Stimulated activated CD4-positive, alpha-beta T cell treated with anti-CD3 and anti-CD28 coated beads, Interleukin-4, amount 100 ng/mL, for 48 hours (primary cell): ENCODE measurements around the gene NLK.

Source experiments
- DNase-seq, 2 donors: peaks; one replicate each; pipeline ENCODE4 v3.0.0-alpha.2; 2020; ENCODE audit warnings: low read depth in 2 of 2

Gene NLK

DNA sequence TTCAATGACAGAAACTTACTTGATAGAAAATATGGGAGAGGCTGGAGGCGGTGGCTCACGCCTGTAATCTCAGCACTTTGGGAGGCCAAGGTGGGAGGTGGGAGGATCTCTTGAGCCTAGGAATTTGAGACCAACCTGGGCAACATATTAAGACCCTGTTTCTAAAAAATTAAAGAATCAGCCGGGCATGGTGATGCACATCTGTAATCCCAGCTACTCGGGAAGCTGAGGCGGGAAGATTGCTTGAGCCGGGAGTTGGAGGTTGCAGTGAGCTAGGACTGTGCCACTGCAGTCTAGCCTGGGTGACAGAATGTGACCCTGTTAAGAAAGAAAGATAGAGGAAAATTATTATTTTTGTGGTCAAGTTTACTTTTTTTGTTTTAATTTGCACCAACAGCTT lies 2.1 kb upstream of the NLK start:
- no peak for DNase-seq

- DNase-seq, result peak; percentile 98 to 100
Measured at GRCh38 chr17:28041068-28041843, 1.2 kb upstream of the NLK start.

GRCh38 chr17:28041844-28042656 lies 427 bp upstream of the NLK start:
- DNase-seq, result no peak

- no peak for DNase-seq
Measured at GRCh38 chr17:28042721-28043291, 329 bp downstream of the NLK start.

DNA sequence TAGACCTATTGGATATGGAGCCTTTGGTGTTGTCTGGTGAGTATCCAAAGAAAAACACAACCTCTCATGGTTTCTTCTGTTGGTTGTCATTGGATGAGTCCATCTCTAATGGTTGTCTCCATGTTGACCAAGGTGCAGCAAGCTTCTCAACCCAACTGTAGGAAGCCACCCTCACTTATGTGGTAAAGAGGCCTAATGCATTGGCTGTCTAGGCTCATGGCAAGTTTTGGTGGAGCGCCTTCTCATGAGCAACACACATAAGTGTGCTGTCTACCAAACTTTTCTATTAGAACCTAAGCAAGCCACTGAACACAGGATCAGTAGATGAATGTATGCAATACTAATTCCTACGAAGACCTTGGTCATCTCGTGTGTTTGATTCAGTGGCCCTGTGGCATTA lies 819 bp downstream of the NLK start:
- no peak for DNase-seq

- DNase-seq, result no peak
Measured at GRCh38 chr17:28043741-28044140, 1.3 kb downstream of the NLK start.

GRCh38 chr17:28045304-28045703 lies 2.8 kb downstream of the NLK start:
- no peak for DNase-seq

- DNase-seq, result no peak
Measured at GRCh38 chr17:28046034-28046825, 3.8 kb downstream of the NLK start.

DNA sequence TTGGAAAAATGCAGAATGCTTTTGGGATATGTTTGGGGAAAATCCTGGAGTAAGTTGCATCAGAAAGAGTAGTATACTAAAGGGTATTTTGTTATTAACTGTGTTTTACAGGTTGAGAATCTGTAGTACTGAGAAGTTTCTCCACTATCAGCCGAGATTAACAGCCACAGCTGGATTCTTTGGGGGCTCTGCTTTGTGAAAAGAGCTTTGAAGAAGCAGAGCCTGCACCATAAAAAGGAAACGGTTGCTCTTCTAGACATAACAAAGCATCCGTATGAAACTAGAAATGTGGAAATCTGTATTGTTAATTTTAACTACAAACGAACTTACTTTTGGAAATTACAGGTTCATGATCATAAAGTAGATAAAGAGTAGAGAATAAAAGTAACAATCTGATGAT lies 5.3 kb downstream of the NLK start:
- no peak for DNase-seq

- no peak for DNase-seq
Measured at GRCh38 chr17:28049071-28049470, 6.6 kb downstream of the NLK start.

GRCh38 chr17:28053044-28053670 lies 10.7 kb downstream of the NLK start:
- DNase-seq, result no peak

DNA sequence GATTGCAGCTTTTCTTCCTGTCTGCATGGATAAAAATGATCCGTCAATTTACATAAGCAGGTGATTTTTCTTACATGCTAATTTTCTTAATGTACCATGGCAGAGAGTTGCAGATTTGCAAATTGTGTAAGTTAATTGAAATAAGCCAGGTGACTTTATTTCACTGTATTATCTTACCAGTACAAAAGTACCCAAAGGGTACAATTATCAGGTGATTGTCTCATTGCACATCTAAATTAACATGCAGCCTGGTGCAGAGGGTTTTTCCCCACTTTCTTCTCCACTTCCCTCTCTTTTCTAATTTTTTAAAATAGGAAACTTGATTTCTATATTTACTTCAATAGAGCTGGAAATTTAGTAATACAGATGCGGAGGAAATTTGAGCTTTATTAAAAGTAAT lies 11.2 kb downstream of the NLK start:
- DNase-seq, result no peak

DNA sequence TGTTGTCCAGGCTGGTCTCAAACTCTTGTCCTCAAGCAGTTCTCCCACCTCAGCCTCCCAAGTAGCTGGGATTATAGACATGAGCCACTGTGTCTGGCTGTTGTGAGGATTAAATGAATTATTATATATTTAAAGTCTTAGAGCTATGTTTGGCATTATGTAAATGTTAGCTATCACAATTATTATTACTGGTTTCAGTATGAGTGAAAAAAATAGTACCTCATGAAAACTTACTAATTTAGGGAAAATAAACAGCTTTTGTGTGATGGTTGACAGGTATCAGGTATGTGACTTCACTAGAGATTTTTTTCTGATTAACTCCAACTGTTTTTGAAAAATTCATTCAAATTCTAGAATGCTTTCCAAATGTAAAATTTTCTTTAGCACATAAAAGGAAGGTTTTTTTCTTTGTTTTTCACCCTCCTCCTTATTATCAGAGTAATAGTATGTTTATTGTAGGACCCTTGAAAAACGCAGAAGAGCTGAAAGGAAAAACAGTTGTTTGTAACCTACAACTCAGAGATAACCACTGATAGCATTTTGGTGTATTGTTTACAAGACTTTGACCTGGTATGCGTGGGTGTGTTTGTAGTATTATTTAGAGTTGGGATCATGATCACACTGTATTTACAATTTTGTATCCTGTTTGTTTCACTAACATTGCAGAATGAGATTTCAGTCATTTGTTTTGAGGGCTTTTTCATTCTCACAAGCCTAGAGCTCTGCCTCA lies 13.2 kb downstream of the NLK start:
- DNase-seq, result no peak

GRCh38 chr17:28056276-28056620 lies 13.8 kb downstream of the NLK start:
- no peak for DNase-seq

DNA sequence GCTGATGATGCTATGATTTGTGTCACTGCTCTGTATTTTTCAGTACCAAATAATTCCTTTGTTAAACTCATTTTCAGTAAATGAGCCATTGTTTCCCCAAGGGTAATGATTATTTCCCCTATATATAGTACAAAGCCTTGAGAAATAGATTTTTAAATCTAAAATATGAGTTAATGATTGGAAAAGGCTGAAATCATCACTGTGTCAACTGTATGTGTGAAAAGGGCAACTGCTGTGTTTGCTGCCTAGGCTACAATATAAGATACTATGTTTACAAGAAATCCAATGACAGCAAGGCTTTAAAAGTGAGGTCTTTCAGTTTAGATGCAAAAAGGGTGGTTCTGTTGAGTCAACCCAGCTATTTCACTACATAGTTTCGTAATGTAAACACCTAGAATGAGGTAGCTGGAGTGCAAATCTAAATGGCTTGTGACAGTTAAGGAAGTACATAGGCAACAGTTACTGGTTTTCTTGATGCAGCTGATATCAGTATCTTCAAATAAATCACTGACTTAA lies 15.3 kb downstream of the NLK start:
- DNase-seq, result no peak

- DNase-seq, result no peak
Measured at GRCh38 chr17:28059675-28060074, 17.2 kb downstream of the NLK start.

DNA sequence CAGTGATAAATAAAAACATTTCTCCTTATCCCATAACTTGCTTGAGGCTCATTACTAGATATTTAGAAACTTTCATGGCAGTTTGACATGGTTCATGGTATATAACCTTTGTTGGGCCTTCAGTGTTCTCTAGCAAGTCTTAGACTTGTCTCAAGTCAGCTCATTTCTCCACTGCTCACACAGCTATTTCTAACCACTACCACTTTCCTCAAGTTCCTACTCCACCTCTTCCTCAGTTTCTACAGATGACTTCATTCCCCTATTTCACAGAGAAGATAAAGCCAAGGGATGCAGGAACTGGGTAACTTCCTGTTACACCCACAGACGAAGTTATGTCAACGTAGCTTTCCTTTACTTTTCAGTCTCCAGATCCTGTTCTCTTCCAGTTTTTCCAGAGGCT lies 23.2 kb downstream of the NLK start:
- DNase-seq, result no peak

- DNase-seq, result no peak
Measured at GRCh38 chr17:28069061-28069460, 26.6 kb downstream of the NLK start.

GRCh38 chr17:28071179-28071578 lies 28.7 kb downstream of the NLK start:
- no peak for DNase-seq

GRCh38 chr17:28071891-28072606 lies 29.6 kb downstream of the NLK start:
- no peak for DNase-seq
